HG02571 (cell line): ENCODE results near the gene SPDYE17.
"Not testable (repeated sequence)": the region's sequence is repeated elsewhere in the genome, so short reads cannot be mapped to it uniquely, and the experiment has no call there.

Source experiments
- ATAC-seq: cut with Tn5 transposase; IDR thresholded peaks from one replicate; pipeline ENCODE4 v1.9.1; 2021; ENCODE audit warnings: mild to moderate bottlenecking, moderate library complexity; ENCODE audit not compliant: unreplicated experiment

The SPDYE17 gene

GRCh38 chr7:76974336-76974735, 57.8 kb downstream of the SPDYE17 start:
- ATAC-seq, result not testable (repeated sequence)

GRCh38 chr7:76972391-76972790, 59.8 kb downstream of the SPDYE17 start:
- ATAC-seq, result not testable (repeated sequence)
